Neuronal stem cell (in vitro differentiated cells): ENCODE results near the gene SMIM7.
"Not testable (repeated sequence)": the region's sequence is repeated elsewhere in the genome, so short reads cannot be mapped to it uniquely, and the experiment has no call there.

Experiments used
- DNase-seq: peaks from one replicate; pipeline ENCODE4 v3.0.0-alpha.2; 2013; ENCODE audit warnings: low spot score
- H2AFZ ChIP-seq: one replicate; pipeline ENCODE4 v1.6.1; 2013; ENCODE audit warnings: mild to moderate bottlenecking, low read length, inconsistent platforms
- H2AK5ac ChIP-seq: 2 replicates; pipeline ENCODE4 v1.6.1; 2013; ENCODE audit warnings: low read depth, mild to moderate bottlenecking, inconsistent platforms, low read length, moderate library complexity, mixed read lengths
- H2BK120ac ChIP-seq: 2 replicates; pipeline ENCODE4 v1.6.1; 2013; ENCODE audit warnings: low read depth, mild to moderate bottlenecking, inconsistent platforms, low read length, moderate library complexity, mixed read lengths
- H2BK12ac ChIP-seq: one replicate; pipeline ENCODE4 v1.6.1; 2013; ENCODE audit warnings: low read length, inconsistent platforms
- H2BK15ac ChIP-seq: 2 replicates; pipeline ENCODE4 v1.6.1; 2013; ENCODE audit warnings: mild to moderate bottlenecking, low read length, inconsistent platforms, mixed read lengths
- H2BK5ac ChIP-seq: one replicate; pipeline ENCODE4 v1.6.1; 2013; ENCODE audit warnings: inconsistent platforms, mild to moderate bottlenecking, low read length, moderate library complexity
- H3K14ac ChIP-seq: one replicate; pipeline ENCODE4 v1.6.1; 2013; ENCODE audit warnings: low read length, inconsistent platforms
- H3K18ac ChIP-seq: 2 replicates; pipeline ENCODE4 v1.6.1; 2013; ENCODE audit warnings: low read length, inconsistent platforms
- H3K23ac ChIP-seq: 2 replicates; pipeline ENCODE4 v1.6.1; 2013; ENCODE audit warnings: low read depth, mild to moderate bottlenecking, mixed read lengths, low read length, inconsistent platforms; ENCODE audit not compliant: poor library complexity
- H3K27ac ChIP-seq: replicated peaks from 3 replicates; pipeline ENCODE4 v1.5.1; 2013; ENCODE audit warnings: low read length, inconsistent platforms
- H3K27me3 ChIP-seq, 3 experiments: 2 replicates each; pipeline ENCODE4 v1.6.1; 2013; ENCODE audit warnings: low read length in 3 of 3, mild to moderate bottlenecking in 2 of 3, inconsistent platforms in 1 of 3, low read depth in 1 of 3, mixed read lengths in 1 of 3, moderate library complexity in 1 of 3; ENCODE audit not compliant: control insufficient read depth in 3 of 3, insufficient read depth in 3 of 3
- H3K36me3 ChIP-seq, 2 donors: replicated peaks in 1 of 2; 2 replicates each; pipeline ENCODE4 v1.6.1; 2013; ENCODE audit warnings: low read length in 2 of 2; ENCODE audit not compliant: control insufficient read depth in 2 of 2, insufficient read depth in 2 of 2
- H3K4ac ChIP-seq: 2 replicates; pipeline ENCODE4 v1.6.1; 2013; ENCODE audit warnings: inconsistent platforms, mild to moderate bottlenecking, low read length, moderate library complexity
- H3K4me1 ChIP-seq, 2 donors: 1 replicate in 1 of 2; 2 replicates in 1 of 2; pipeline ENCODE4 v1.6.1; 2013; ENCODE audit warnings: low read length in 2 of 2, low read depth in 1 of 2; ENCODE audit not compliant: control insufficient read depth in 2 of 2, insufficient read depth in 1 of 2
- H3K4me2 ChIP-seq: one replicate; pipeline ENCODE4 v1.6.1; 2013; ENCODE audit warnings: mild to moderate bottlenecking, low read length, inconsistent platforms; ENCODE audit not compliant: insufficient read depth, poor library complexity, severe bottlenecking
- H3K4me3 ChIP-seq, 2 donors: 2 replicates each; pipeline ENCODE4 v1.5.1; 2013; ENCODE audit warnings: low read length in 2 of 2, mild to moderate bottlenecking in 2 of 2, inconsistent platforms in 1 of 2, moderate library complexity in 1 of 2
- H3K79me1 ChIP-seq: one replicate; pipeline ENCODE4 v1.6.1; 2013; ENCODE audit warnings: low read depth, mild to moderate bottlenecking, inconsistent platforms, low read length, moderate library complexity
- H3K9ac ChIP-seq: one replicate; pipeline ENCODE4 v1.6.1; 2013; ENCODE audit warnings: mild to moderate bottlenecking, low read depth, low read length, inconsistent platforms; ENCODE audit not compliant: poor library complexity
- H3K9me3 ChIP-seq, 2 donors: replicated peaks in 1 of 2; 2 replicates each; pipeline versions ENCODE3 to v1.6.1; 2013; ENCODE audit warnings: low read length in 2 of 2, mild to moderate bottlenecking in 2 of 2, inconsistent platforms in 1 of 2, low read depth in 1 of 2, mixed read lengths in 1 of 2, moderate library complexity in 1 of 2; ENCODE audit not compliant: control insufficient read depth in 2 of 2, insufficient read depth in 1 of 2
- H4K8ac ChIP-seq: one replicate; pipeline ENCODE4 v1.6.1; 2013; ENCODE audit warnings: low read depth, mild to moderate bottlenecking, inconsistent platforms, low read length, moderate library complexity
- H4K91ac ChIP-seq: one replicate; pipeline ENCODE4 v1.6.1; 2013; ENCODE audit warnings: low read length, low read depth, mild to moderate bottlenecking, inconsistent platforms; ENCODE audit not compliant: poor library complexity
- WGBS, 2 donors: extraction: QIAGEN DNeasy Blood & Tissue Kit; methylation state at CpG; one replicate each; pipeline ENCODE4 v1.1.7; 2013; ENCODE audit warnings: missing lambda C conversion rate in 2 of 2, mixed read lengths in 1 of 2; ENCODE audit not compliant: insufficient read length in 2 of 2, insufficient replicate concordance in 1 of 2; ENCODE audit errors: extremely low coverage in 2 of 2; 5-methylcytosine and 5-hydroxymethylcytosine counted together

Gene SMIM7

GRCh38 chr19:16673231-16673630 is 13.3 kb upstream of the SMIM7 start:
- DNase-seq = no peak
- WGBS, 2 donors = no CpG with 5 or more reads among the region's 3 CpGs

GRCh38 chr19:16671652-16672274 is 11.8 kb upstream of the SMIM7 start:
- H3K4me1 ChIP-seq = no peaks in the 10 kb centered on the region
- no CpG with 5 or more reads among the region's 12 CpGs for WGBS, 2 donors
- H3K9ac ChIP-seq = no peak overlapping the region
- H3K4me2 ChIP-seq = no peak overlapping the region
- no peak overlapping the region for H2BK120ac ChIP-seq
- H4K91ac ChIP-seq = no peak overlapping the region
- no peak overlapping the region for H3K23ac ChIP-seq
- H2BK5ac ChIP-seq = no peak overlapping the region
- H3K14ac ChIP-seq = no peak overlapping the region
- H2AFZ ChIP-seq = no peak overlapping the region
- no peak for DNase-seq
- no peaks in the 10 kb centered on the region for H3K9me3 ChIP-seq
- no peak overlapping the region for H2AK5ac ChIP-seq
- no peak overlapping the region for H2BK15ac ChIP-seq
- H2BK12ac ChIP-seq = no peak overlapping the region
- H3K27ac ChIP-seq = no peak overlapping the region
- H4K8ac ChIP-seq = no peak overlapping the region
- H3K79me1 ChIP-seq = no peaks in the 10 kb centered on the region
- H3K27me3 ChIP-seq = no peaks in the 10 kb centered on the region
- no peak overlapping the region for H3K18ac ChIP-seq
- H3K4ac ChIP-seq = no peak overlapping the region
- H3K36me3 ChIP-seq = no peaks in the 10 kb centered on the region
- no peak overlapping the region for H3K4me3 ChIP-seq

More at GRCh38 chr19:16673231-16673630, 13.3 kb upstream of the SMIM7 start:
- Histone ChIP-seq H3K4me1 (no peaks in the 10 kb centered on the region), H3K9ac (no peak overlapping the region), H2AFZ (no peak overlapping the region), H3K27ac (no peak overlapping the region), H3K18ac (no peak overlapping the region), H3K4ac (no peak overlapping the region), H3K4me2 (no peak overlapping the region), H3K14ac (no peak overlapping the region), H2BK5ac (no peak overlapping the region), H3K23ac (no peak overlapping the region), H3K27me3 (no peaks in the 10 kb centered on the region), H3K4me3 (no peak overlapping the region), H2BK120ac (no peak overlapping the region), H4K8ac (no peak overlapping the region), H4K91ac (no peak overlapping the region), H2AK5ac (no peak overlapping the region), H3K36me3 (no peaks in the 10 kb centered on the region), H2BK15ac (no peak overlapping the region), H2BK12ac (no peak overlapping the region), H3K9me3 (no peaks in the 10 kb centered on the region), H3K79me1 (no peaks in the 10 kb centered on the region)

GRCh38 chr19:16670291-16670690 is 10.3 kb upstream of the SMIM7 start:
- Histone ChIP-seq H3K4ac (no peak overlapping the region), H2AK5ac (no peak overlapping the region), H3K4me3 (no peak overlapping the region), H2BK12ac (no peak overlapping the region), H4K91ac (no peak overlapping the region), H2AFZ (no peak overlapping the region), H3K4me2 (no peak overlapping the region), H3K27me3 (no peaks in the 10 kb centered on the region), H3K9me3 (no peaks in the 10 kb centered on the region), H3K14ac (no peak overlapping the region), H2BK15ac (no peak overlapping the region), H2BK120ac (no peak overlapping the region), H3K79me1 (no peaks in the 10 kb centered on the region), H3K36me3 (no peaks in the 10 kb centered on the region), H4K8ac (no peak overlapping the region), H3K4me1 (no peaks in the 10 kb centered on the region), H2BK5ac (no peak overlapping the region), H3K9ac (no peak overlapping the region), H3K27ac (no peak overlapping the region), H3K23ac (no peak overlapping the region), H3K18ac (no peak overlapping the region)
- DNase-seq = no peak
- no CpG with 5 or more reads among the region's 13 CpGs for WGBS, 2 donors

- H2BK15ac ChIP-seq, H3K36me3 ChIP-seq, H3K23ac ChIP-seq, H3K4me1 ChIP-seq, H2BK120ac ChIP-seq, H3K14ac ChIP-seq, H3K9me3 ChIP-seq, H3K4me3 ChIP-seq, H3K79me1 ChIP-seq, DNase-seq, H3K27ac ChIP-seq, H2AK5ac ChIP-seq, H4K91ac ChIP-seq, H2BK12ac ChIP-seq, H3K18ac ChIP-seq, H2AFZ ChIP-seq, H2BK5ac ChIP-seq, H4K8ac ChIP-seq, H3K27me3 ChIP-seq, H3K9ac ChIP-seq, H3K4me2 ChIP-seq, H3K4ac ChIP-seq: not testable (repeated sequence)
- no CpG with 5 or more reads among the region's 4 CpGs for WGBS, 2 donors
Measured at GRCh38 chr19:16668702-16669101, 8.8 kb upstream of the SMIM7 start.
